Measurements from ENCODE around the gene ANKDD1B. TPM values are rescaled to one million over a fixed set of nuclear protein-coding genes. Genes with fewer than 3 reads are reported as not detected.

ANKDD1B gene
- total RNA-seq, 1 experiment from 2014 or later: 0.84 TPM

GRCh38 chr5:75686480-75686879 lies 75.2 kb downstream of the ANKDD1B start:
- intact Hi-C loops (cut with micrococcal nuclease): loop anchor here (10.0 kb wide), 1 partner anchor 312 kb away; no protein-coding TSS in a partner anchor
- no peaks in the 10 kb centered on the region for H4K20me1 ChIP-seq (ENCODE audit: insufficient read depth)
- H3K9me3 ChIP-seq (ENCODE audit: control insufficient read depth in 1 of 2, insufficient read depth in 1 of 2, low read depth in 1 of 2, low read length in 2 of 2): no peaks in the 10 kb centered on the region
- no peak overlapping the region for H3K9ac ChIP-seq (ENCODE audit: low read length)
- no peak overlapping the region for H2AFZ ChIP-seq (ENCODE audit: low read depth, low read length, poor library complexity, severe bottlenecking)
- TF ChIP-seq MAX (IDR thresholded peaks at IDR 0.05) (no peak), EZH2 (IDR thresholded peaks at IDR 0.05) (no peak), POLR2A (IDR thresholded peaks at IDR 0.05; ENCODE audit: borderline replicate concordance, extremely low read depth, insufficient read depth, insufficient read length) (no peak), REST (IDR thresholded peaks at IDR 0.05; ENCODE audit: low read depth) (no peak), YY1 (IDR thresholded peaks at IDR 0.05; ENCODE audit: extremely low read depth, insufficient replicate concordance, low read depth, low read length) (no peak), POLR2AphosphoS5 (IDR thresholded peaks at IDR 0.05; ENCODE audit: low read depth, low read length) (no peak), EGR1 (IDR thresholded peaks at IDR 0.05; ENCODE audit: low read depth) (no peak), SIN3A (IDR thresholded peaks at IDR 0.05; ENCODE audit: low read depth) (no peak), FOSL1 (IDR thresholded peaks at IDR 0.05; ENCODE audit: low read depth) (no peak), CEBPB (IDR thresholded peaks at IDR 0.05; ENCODE audit: low read depth) (no peak), ZNF274 (IDR thresholded peaks at IDR 0.05; ENCODE audit: low read depth, low read length) (no peak), TCF7L2 (IDR thresholded peaks at IDR 0.05; ENCODE audit: borderline replicate concordance, extremely low read depth, insufficient read depth, insufficient read length) (no peak), JUND (IDR thresholded peaks at IDR 0.05) (no peak), CBX3 (IDR thresholded peaks at IDR 0.05; ENCODE audit: low read depth) (no peak), ATF3 (IDR thresholded peaks at IDR 0.05) (no peak), SP1 (IDR thresholded peaks at IDR 0.05; ENCODE audit: low read depth) (no peak), ELF1 (IDR thresholded peaks at IDR 0.05; ENCODE audit: borderline replicate concordance, low read depth) (no peak)
- H3K36me3 ChIP-seq (ENCODE audit: control insufficient read depth in 1 of 2, insufficient read depth in 2 of 2, low read length in 2 of 2): peaks cover 10 to 16% of the 10 kb centered on the region in 2 experiments; a peak in 3 of 4 replicates
- no peak for ATAC-seq
- RAD21 ChIA-PET (ENCODE audit: low non-redundant PET in 1 of 2, low total read pairs in 2 of 2, uncharacterized antibody in 2 of 2, unreplicated experiment in 2 of 2): no interaction called here
- POLR2A ChIA-PET: no interaction called here
- H3K4me2 ChIP-seq (ENCODE audit: low read length): no peak overlapping the region
- no peaks in the 10 kb centered on the region for H3K9me2 ChIP-seq (ENCODE audit: insufficient read depth)
- no peak overlapping the region for H3K4me3 ChIP-seq (replicated peaks in 1 of 2; ENCODE audit: low read depth in 1 of 2, low read length in 2 of 2)
- no peaks in the 10 kb centered on the region for H3K27me3 ChIP-seq (ENCODE audit: insufficient read depth, low read length)
- no TSS peak for BruUV-seq (replicated peaks)
- no peak overlapping the region for H3K27ac ChIP-seq (ENCODE audit: low read depth, low read length)
- CTCF ChIA-PET: no interaction called here
- H3K4me1 ChIP-seq (ENCODE audit: control insufficient read depth in 1 of 2, insufficient read depth in 2 of 2, low read length in 2 of 2): no peaks in the 10 kb centered on the region
- no peaks in the 10 kb centered on the region for H3K79me2 ChIP-seq (ENCODE audit: insufficient read depth, low read length)
- DNase-seq (ENCODE audit: low read depth, low spot score): no peak

Data from HCT116 (cell line).